AG10803 (cell line): Measurements from ENCODE around the gene DUOXA1.

Experiments used
- DNase-seq: peaks from one replicate; pipeline ENCODE4 v3.0.0; 2010; ENCODE audit warnings: low read depth
- H3K4me3 ChIP-seq: 2 replicates; pipeline ENCODE4 v1.5.1; 2011; ENCODE audit warnings: mild to moderate bottlenecking, low read length, control low read depth
- TF ChIP-seq, protein P1 (sequence below): conservative IDR thresholded peaks from 2 replicates; pipeline ENCODE4 v1.5.1; 2011; ENCODE audit warnings: mild to moderate bottlenecking, low read length, control low read depth, inconsistent platforms

Gene DUOXA1

DNA sequence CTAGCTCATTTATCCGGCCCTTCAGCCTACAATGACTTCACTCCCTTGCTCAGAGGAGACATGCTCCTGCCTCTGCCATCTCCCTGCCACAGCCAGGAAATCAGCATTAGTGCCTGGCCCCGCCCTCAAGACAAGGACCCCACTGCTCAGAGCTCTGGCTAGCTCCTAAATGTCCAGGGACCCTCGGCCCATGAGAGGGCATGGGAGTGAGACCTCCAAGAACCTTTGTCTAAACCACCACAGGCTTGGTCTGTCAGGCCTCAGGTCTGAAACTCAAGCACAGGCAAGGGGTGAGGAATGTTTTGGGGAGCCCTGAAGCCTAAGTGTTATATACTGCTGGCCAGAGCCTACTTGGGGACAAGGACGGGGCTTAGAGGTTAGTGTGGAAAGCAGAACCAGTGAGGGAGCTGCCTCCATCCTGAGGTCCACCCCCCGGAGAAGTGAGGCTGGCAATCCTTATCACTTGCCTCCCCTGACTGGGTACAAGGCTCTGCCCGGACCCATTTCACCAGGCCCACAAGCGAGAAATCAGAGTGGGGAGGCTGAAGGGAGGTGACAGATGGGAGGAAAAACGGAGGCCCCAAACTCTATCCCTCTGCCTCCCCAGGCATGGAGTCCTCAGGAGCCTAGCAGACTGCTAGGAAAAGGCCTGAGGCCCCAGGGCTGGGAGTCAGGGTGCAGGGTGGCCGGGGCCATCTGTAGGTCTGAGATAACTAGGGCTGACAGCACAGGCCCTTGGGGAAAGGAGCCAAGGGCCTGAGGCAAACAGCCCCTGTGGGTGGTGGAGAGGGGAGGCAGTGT lies 39.3 kb upstream of the DUOXA1 start:
- H3K4me3 ChIP-seq: no peak overlapping the region
- no peak for DNase-seq
- TF ChIP-seq, protein P1, sequence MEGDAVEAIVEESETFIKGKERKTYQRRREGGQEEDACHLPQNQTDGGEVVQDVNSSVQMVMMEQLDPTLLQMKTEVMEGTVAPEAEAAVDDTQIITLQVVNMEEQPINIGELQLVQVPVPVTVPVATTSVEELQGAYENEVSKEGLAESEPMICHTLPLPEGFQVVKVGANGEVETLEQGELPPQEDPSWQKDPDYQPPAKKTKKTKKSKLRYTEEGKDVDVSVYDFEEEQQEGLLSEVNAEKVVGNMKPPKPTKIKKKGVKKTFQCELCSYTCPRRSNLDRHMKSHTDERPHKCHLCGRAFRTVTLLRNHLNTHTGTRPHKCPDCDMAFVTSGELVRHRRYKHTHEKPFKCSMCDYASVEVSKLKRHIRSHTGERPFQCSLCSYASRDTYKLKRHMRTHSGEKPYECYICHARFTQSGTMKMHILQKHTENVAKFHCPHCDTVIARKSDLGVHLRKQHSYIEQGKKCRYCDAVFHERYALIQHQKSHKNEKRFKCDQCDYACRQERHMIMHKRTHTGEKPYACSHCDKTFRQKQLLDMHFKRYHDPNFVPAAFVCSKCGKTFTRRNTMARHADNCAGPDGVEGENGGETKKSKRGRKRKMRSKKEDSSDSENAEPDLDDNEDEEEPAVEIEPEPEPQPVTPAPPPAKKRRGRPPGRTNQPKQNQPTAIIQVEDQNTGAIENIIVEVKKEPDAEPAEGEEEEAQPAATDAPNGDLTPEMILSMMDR: no peak

- no peak overlapping the region for H3K4me3 ChIP-seq
- TF ChIP-seq, protein P1: no peak
- DNase-seq: no peak
Measured at GRCh38 chr15:45168286-45168685, 38.6 kb upstream of the DUOXA1 start.

- peak overlapping the region; percentile 68 for H3K4me3 ChIP-seq
- DNase-seq: no peak
- TF ChIP-seq, protein P1: no peak
Measured at GRCh38 chr15:45167631-45168205, 38.0 kb upstream of the DUOXA1 start.

DNA sequence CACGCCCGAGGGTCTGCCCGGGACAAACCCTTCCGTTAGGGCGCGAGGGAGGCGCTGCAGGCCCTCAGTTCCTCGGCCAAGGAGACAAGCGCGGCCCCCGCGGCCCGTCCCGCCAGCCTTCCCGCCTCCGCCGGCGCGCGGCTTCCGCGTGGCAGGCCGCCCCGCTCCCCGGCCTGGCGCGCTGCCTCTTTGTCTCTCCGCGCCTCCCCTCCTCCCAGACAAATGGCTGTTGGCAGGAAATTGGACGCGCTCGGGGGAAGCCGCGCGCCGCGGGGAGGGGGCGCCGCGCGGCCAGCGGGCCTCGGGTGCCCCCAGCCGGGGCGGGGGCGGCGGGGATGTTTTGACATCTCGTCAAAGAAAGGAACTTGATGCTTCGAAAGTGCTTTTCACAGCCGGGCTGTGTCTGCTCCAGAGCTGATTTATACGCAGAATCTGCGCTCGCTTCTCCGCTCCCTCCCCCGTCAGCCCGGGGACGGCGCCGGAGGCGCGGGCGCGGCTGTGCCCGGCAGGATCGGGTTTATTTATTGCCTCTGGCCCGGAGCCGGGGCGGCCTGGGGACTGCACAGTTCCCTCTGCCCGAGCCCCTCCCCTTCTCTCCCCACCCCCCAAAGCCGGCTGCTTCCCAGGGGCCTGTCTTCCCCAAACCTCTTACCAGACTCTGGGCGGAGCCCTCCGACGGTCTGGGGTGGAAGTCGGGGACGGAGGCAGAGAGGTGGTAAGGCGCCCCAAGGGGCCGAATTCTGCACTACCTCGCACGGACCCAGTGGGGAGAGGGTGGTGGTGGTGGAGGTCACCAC lies 37.4 kb upstream of the DUOXA1 start:
- DNase-seq: peak; percentile 85
- TF ChIP-seq, protein P1: peak; percentile 72
- H3K4me3 ChIP-seq: peak overlapping the region; percentile 68

GRCh38 chr15:45165536-45165935 lies 35.9 kb upstream of the DUOXA1 start:
- DNase-seq: no peak
- H3K4me3 ChIP-seq: no peak overlapping the region
- TF ChIP-seq, protein P1: no peak

DNA sequence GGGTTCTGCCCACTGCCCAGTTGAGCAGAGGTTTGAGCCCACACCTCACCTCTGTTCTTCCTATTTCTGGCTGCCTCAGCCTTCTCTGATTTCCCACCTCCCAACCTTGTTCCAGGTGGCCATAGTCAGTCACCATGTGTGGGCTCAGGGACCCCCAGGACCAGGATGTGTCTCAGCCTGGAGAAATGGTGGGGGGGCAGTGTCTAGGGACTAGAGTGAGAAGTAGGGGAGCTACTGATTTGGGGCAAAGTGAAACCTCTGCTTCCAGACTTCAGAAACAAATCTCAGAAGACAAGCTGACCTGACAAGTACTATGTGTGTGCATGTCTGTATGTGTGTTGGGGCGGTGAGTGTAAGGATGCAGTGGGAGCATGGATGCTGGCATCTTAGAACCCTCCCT lies 35.2 kb upstream of the DUOXA1 start:
- H3K4me3 ChIP-seq: no peak overlapping the region
- DNase-seq: no peak
- TF ChIP-seq, protein P1: no peak

DNA sequence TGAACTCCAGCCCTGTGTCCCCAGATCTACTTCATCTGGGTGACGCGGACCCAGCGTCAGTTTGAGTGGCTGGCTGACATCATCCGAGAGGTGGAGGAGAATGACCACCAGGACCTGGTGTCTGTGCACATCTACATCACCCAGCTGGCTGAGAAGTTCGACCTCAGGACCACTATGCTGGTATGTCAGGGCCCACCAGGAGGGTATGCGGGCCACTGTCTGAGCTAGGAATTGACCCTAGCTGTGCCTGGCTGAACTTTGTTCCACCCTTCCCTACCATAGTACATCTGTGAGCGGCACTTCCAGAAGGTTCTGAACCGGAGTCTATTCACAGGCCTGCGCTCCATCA lies 33.8 kb upstream of the DUOXA1 start:
- no peak for DNase-seq
- TF ChIP-seq, protein P1: no peak
- no peak overlapping the region for H3K4me3 ChIP-seq
